Neural progenitor cell (in vitro differentiated cells): Measurements from ENCODE around the gene CYP27B1. TPM values are rescaled to one million over a fixed set of nuclear protein-coding genes. Genes with fewer than 3 reads are reported as not detected.
A peak's percentile ranks its signal among the peaks of the same experiment; 100 is the strongest.

ENCODE experiments used
- DNase-seq: peaks from one replicate; pipeline ENCODE4 v3.0.0-alpha.2; 2016; ENCODE audit warnings: low spot score
- H2AFZ ChIP-seq: fragments of 200-600 bp; sonication (generic); replicated peaks from 2 replicates; pipeline ENCODE4 v1.6.1; 2016; ENCODE audit warnings: antibody characterized with exemption
- H3F3A ChIP-seq: fragments of 200-600 bp; sonication (generic); 2 replicates; pipeline ENCODE4 v1.6.1; 2016; ENCODE audit warnings: antibody characterized with exemption, low read depth
- H3K27ac ChIP-seq: fragments of 200-600 bp; sonication (generic); 2 replicates; pipeline ENCODE4 v1.5.1; 2016; ENCODE audit warnings: mild to moderate bottlenecking
- H3K27me3 ChIP-seq: fragments of 200-600 bp; sonication (generic); 2 replicates; pipeline ENCODE4 v1.6.1; 2016; ENCODE audit warnings: mild to moderate bottlenecking, moderate library complexity
- H3K36me3 ChIP-seq: fragments of 200-600 bp; sonication (generic); 2 replicates; pipeline ENCODE4 v1.5.1; 2016
- H3K4me1 ChIP-seq: fragments of 200-600 bp; sonication (generic); 2 replicates; pipeline ENCODE4 v1.6.1; 2016; ENCODE audit warnings: mixed run types
- H3K4me2 ChIP-seq: fragments of 200-600 bp; sonication (generic); 2 replicates; pipeline ENCODE4 v1.6.1; 2016
- H3K4me3 ChIP-seq: fragments of 200-600 bp; sonication (generic); 2 replicates; pipeline ENCODE4 v1.5.1; 2016
- H3K79me2 ChIP-seq: fragments of 200-600 bp; sonication (generic); 2 replicates; pipeline ENCODE4 v1.6.1; 2016; ENCODE audit warnings: low read depth
- H3K9ac ChIP-seq: fragments of 200-600 bp; sonication (generic); 2 replicates; pipeline ENCODE4 v1.6.1; 2016
- H3K9me3 ChIP-seq: fragments of 200-600 bp; sonication (generic); 2 replicates; pipeline ENCODE4 v1.5.1; 2016; ENCODE audit warnings: low read depth
- H4K20me1 ChIP-seq: fragments of 200-600 bp; sonication (generic); 2 replicates; pipeline ENCODE4 v1.6.1; 2016; ENCODE audit warnings: low read depth
- H3K27ac Mint-ChIP-seq: 3 replicates; pipeline ENCODE4 v1.8.0; 2021; ENCODE audit warnings: mixed read lengths
- H3K27me3 Mint-ChIP-seq: 2 replicates; pipeline ENCODE4 v1.8.0; 2022; ENCODE audit warnings: low read depth, mild to moderate bottlenecking, inconsistent platforms, moderate library complexity, mixed read lengths; ENCODE audit not compliant: insufficient read depth
- H3K36me3 Mint-ChIP-seq: 3 replicates; pipeline ENCODE4 v1.8.0; 2021; ENCODE audit warnings: mixed read lengths
- H3K4me1 Mint-ChIP-seq: 3 replicates; pipeline ENCODE4 v1.8.0; 2021; ENCODE audit warnings: mixed read lengths
- H3K4me3 Mint-ChIP-seq: 3 replicates; pipeline ENCODE4 v1.8.0; 2021; ENCODE audit warnings: mild to moderate bottlenecking, moderate library complexity, mixed read lengths
- H3K9me3 Mint-ChIP-seq: 3 replicates; pipeline ENCODE4 v1.8.0; 2020; ENCODE audit warnings: mixed read lengths
- CTCF ChIP-seq: fragments of 200-600 bp; sonication (generic); IDR thresholded peaks from 2 replicates; pipeline ENCODE4 v1.5.1; 2017; ENCODE audit warnings: antibody characterized with exemption, mild to moderate bottlenecking
- EZH2 ChIP-seq: fragments of 200-600 bp; sonication (generic); IDR thresholded peaks from 2 replicates; pipeline ENCODE4 v1.6.1; 2017; ENCODE audit warnings: antibody characterized with exemption, mild to moderate bottlenecking, moderate library complexity
- EZH2phosphoT487 ChIP-seq: fragments of 200-600 bp; sonication (generic); IDR thresholded peaks from 2 replicates; pipeline ENCODE4 v1.6.1; 2017; ENCODE audit warnings: antibody characterized with exemption
- total RNA-seq: library from RNA; depleted of rRNA; stranded (reverse); fragments of >200 nt; gene quantifications from 2 replicates; pipeline ENCODE4 v1.2.3, GENCODE V29; 2015; ENCODE audit warnings: low replicate concordance

Gene CYP27B1
- total RNA-seq = 0.17 and 0.99 TPM in 2 replicates

- TF ChIP-seq EZH2 = no peak
- TF ChIP-seq CTCF = no peak
- no peak for TF ChIP-seq EZH2phosphoT487
- peak within 1 kb of the TSS; percentile 44 for H3K4me3 ChIP-seq
- H3K9ac ChIP-seq = no peak within 1 kb of the TSS
- Mint-ChIP-seq H3K27ac (no peak within 1 kb of the TSS), H3K9me3 (peaks cover 4% of the 10 kb centered on the region), H3K4me3 (peak within 1 kb of the TSS; percentile 76), H3K36me3 (peaks cover 18% of the 10 kb centered on the region), H3K27me3 (peaks cover 52% of the 10 kb centered on the region), H3K4me1 (peaks cover 26% of the 10 kb centered on the region)
- peak within 1 kb of the TSS; percentile 79 for H3K4me2 ChIP-seq
- DNase-seq = peak; percentile 79
- H3K27ac ChIP-seq = no peak within 1 kb of the TSS
- H3K27me3 ChIP-seq = peaks cover 62% of the 10 kb centered on the region
- H3K36me3 ChIP-seq = no peaks in the 10 kb centered on the region
- H3K9me3 ChIP-seq = no peaks in the 10 kb centered on the region
- H3K4me1 ChIP-seq = peaks cover 24% of the 10 kb centered on the region
- H4K20me1 ChIP-seq = peaks cover 38% of the 10 kb centered on the region
- H3K79me2 ChIP-seq = peaks cover 8% of the 10 kb centered on the region
- peaks cover 31% of the 10 kb centered on the region for H3F3A ChIP-seq
- no peak within 1 kb of the TSS for H2AFZ ChIP-seq
Observed at GRCh38 chr12:57766464-57767304, at the start of gene CYP27B1. TSS of gene CYP27B1 (minus strand) at chr12:57767078. CDS start at chr12:57767041, 37 bp downstream.

- Mint-ChIP-seq H3K4me1 (no peaks in the 10 kb centered on the region), H3K27me3 (peaks cover 2% of the 10 kb centered on the region), H3K36me3 (no peaks in the 10 kb centered on the region), H3K9me3 (no peaks in the 10 kb centered on the region), H3K27ac (no peak overlapping the region), H3K4me3 (no peak overlapping the region)
- Histone ChIP-seq H3F3A (peaks cover 19% of the 10 kb centered on the region), H3K4me2 (no peak overlapping the region), H2AFZ (no peak overlapping the region), H3K4me1 (no peaks in the 10 kb centered on the region), H3K27ac (no peak overlapping the region), H3K36me3 (no peaks in the 10 kb centered on the region), H3K79me2 (no peaks in the 10 kb centered on the region), H3K4me3 (no peak overlapping the region), H3K27me3 (no peaks in the 10 kb centered on the region), H4K20me1 (no peaks in the 10 kb centered on the region), H3K9me3 (no peaks in the 10 kb centered on the region), H3K9ac (no peak overlapping the region)
- TF ChIP-seq CTCF = no peak
- no peak for TF ChIP-seq EZH2
- no peak for TF ChIP-seq EZH2phosphoT487
- no peak for DNase-seq
Observed at GRCh38 chr12:57816001-57816854, 49.4 kb upstream of the CYP27B1 start.

- Histone ChIP-seq H3K4me2 (no peak overlapping the region), H4K20me1 (no peaks in the 10 kb centered on the region), H3K9me3 (no peaks in the 10 kb centered on the region), H2AFZ (no peak overlapping the region), H3K79me2 (no peaks in the 10 kb centered on the region), H3K4me1 (no peaks in the 10 kb centered on the region), H3K4me3 (no peak overlapping the region), H3K27me3 (no peaks in the 10 kb centered on the region), H3K27ac (no peak overlapping the region), H3K36me3 (no peaks in the 10 kb centered on the region), H3F3A (peaks cover 19% of the 10 kb centered on the region), H3K9ac (no peak overlapping the region)
- Mint-ChIP-seq H3K9me3 (no peaks in the 10 kb centered on the region), H3K27me3 (peaks cover 2% of the 10 kb centered on the region), H3K4me3 (no peak overlapping the region), H3K36me3 (no peaks in the 10 kb centered on the region), H3K27ac (no peak overlapping the region), H3K4me1 (no peaks in the 10 kb centered on the region)
- TF ChIP-seq EZH2 (no peak), EZH2phosphoT487 (no peak), CTCF (peak; percentile 41)
- DNase-seq = peak; percentile 58
Observed at GRCh38 chr12:57815177-57816000, 48.5 kb upstream of the CYP27B1 start.
